ENCODE results near the gene AKAP13. TPM values are rescaled to one million over a fixed set of nuclear protein-coding genes. Genes with fewer than 3 reads are reported as not detected.

The AKAP13 gene
- total and polyA plus RNA-seq, 2 of the 8 experiments (the other 6 are each of a cell fraction or from before 2014, with no cell fraction given): 14.0 to 46.2 TPM

GRCh38 chr15:85618956-85619491 lies 238.6 kb downstream of the AKAP13 start:
- no peak overlapping the region for H2BK20ac ChIP-seq (ENCODE audit: low read length)
- H3K23ac ChIP-seq (ENCODE audit: insufficient read length): no peak overlapping the region
- no peak overlapping the region for H3K9ac ChIP-seq (replicated peaks in 1 of 4; ENCODE audit: extremely low read depth in 1 of 4, low read depth in 3 of 4, low read length in 3 of 4)
- H3K4me2 ChIP-seq (ENCODE audit: insufficient read depth in 1 of 2, low read depth in 2 of 2, low read length in 2 of 2): peak overlapping the region; percentile 47 to 55
- no peak overlapping the region for H3K14ac ChIP-seq (ENCODE audit: insufficient read length)
- no peaks in the 10 kb centered on the region; the same call in none of the 2 replicates for H3K79me1 ChIP-seq (ENCODE audit: low read depth, low read length)
- no peak overlapping the region for H4K91ac ChIP-seq (replicated peaks; ENCODE audit: insufficient read length, low read length)
- H3K27ac ChIP-seq (ENCODE audit: low read depth, low read length): no peak overlapping the region
- no peaks in the 10 kb centered on the region for H3K23me2 ChIP-seq (ENCODE audit: low read depth, low read length)
- ChIA-PET CTCF (ENCODE audit: partially characterized antibody) (interaction anchor here (0.9 kb wide), 2 partner anchors 16 to 134 kb away, joined by 3 read pairs; no protein-coding TSS in a partner anchor), POLR2A (ENCODE audit: partially characterized antibody) (no interaction called here)
- peak overlapping the region in 2 of 4 experiments; percentile 16 to 27; a peak in 3 of 8 replicates for H3K4me3 ChIP-seq (ENCODE audit: extremely low read depth in 1 of 4, insufficient read depth in 2 of 4, low read depth in 3 of 4, low read length in 4 of 4)
- no peak overlapping the region for H2AK5ac ChIP-seq (ENCODE audit: low read depth, low read length)
- H4K20me1 ChIP-seq (replicated peaks in 1 of 2; ENCODE audit: control insufficient read depth in 1 of 2, insufficient read depth in 2 of 2, low read length in 2 of 2): peaks cover 0 to 2% of the 10 kb centered on the region in 2 experiments
- H3K4me1 ChIP-seq (replicated peaks in 1 of 4; ENCODE audit: control insufficient read depth in 3 of 4, insufficient read depth in 4 of 4, low read length in 3 of 4): peaks cover 7 to 17% (median 8%) of the 10 kb centered on the region in 4 experiments; a peak in 6 of 7 replicates
- no peak overlapping the region for H2BK120ac ChIP-seq (replicated peaks; ENCODE audit: low read depth, low read length)
- H2BK15ac ChIP-seq (ENCODE audit: low read length): no peak overlapping the region
- TF ChIP-seq RXRA (IDR thresholded peaks at IDR 0.05; ENCODE audit: insufficient read depth, low read depth, low read length) (no peak), EP300 (IDR thresholded peaks at IDR 0.05; ENCODE audit: borderline replicate concordance in 1 of 2, low read depth in 2 of 2, low read length in 2 of 2) (no peak), PHF8 (conservative IDR thresholded peaks at IDR 0.05; ENCODE audit: low read depth, low read length) (no peak)
- H3K56ac ChIP-seq (replicated peaks; ENCODE audit: insufficient read length, low read depth, low read length): no peak overlapping the region
- H4K8ac ChIP-seq (ENCODE audit: extremely low read depth, insufficient read depth, low read length): no peak overlapping the region
- no peaks in the 10 kb centered on the region for H3K79me2 ChIP-seq (ENCODE audit: control insufficient read depth in 1 of 2, insufficient read depth in 2 of 2, low read length in 2 of 2)
- no peak for DNase-seq (ENCODE audit: low read depth in 1 of 2, low spot score in 2 of 2)
- no peaks in the 10 kb centered on the region for H3K27me3 ChIP-seq (replicated peaks in 1 of 4; ENCODE audit: control insufficient read depth in 3 of 4, extremely low read depth in 1 of 4, insufficient read depth in 3 of 4, low read length in 3 of 4)
- 14% methylated on average over 8 of the region's 8 CpGs; no CpG with 5 or more reads in 1 of the 2 experiments for WGBS, 2 experiments (ENCODE audit: extremely low coverage in 1 of 2, insufficient coverage in 1 of 2, insufficient read length in 1 of 2, insufficient replicate concordance in 2 of 2, low coverage in 1 of 2, low lambda C conversion rate in 2 of 2, missing lambda C conversion rate in 1 of 2)
- no peak overlapping the region for H3K4ac ChIP-seq (replicated peaks; ENCODE audit: insufficient read length, low read depth, low read length)
- H4K5ac ChIP-seq (ENCODE audit: insufficient read length, low read depth, low read length): no peak overlapping the region
- no peak overlapping the region for H2BK12ac ChIP-seq (ENCODE audit: low read depth, low read length)
- H2AFZ ChIP-seq (ENCODE audit: low read length): no peak overlapping the region
- H3K9me3 ChIP-seq (ENCODE audit: insufficient read depth in 2 of 2, low read depth in 1 of 2, low read length in 1 of 2): no peaks in the 10 kb centered on the region
- H3K36me3 ChIP-seq (ENCODE audit: control insufficient read depth in 2 of 4, insufficient read depth in 4 of 4, low read length in 3 of 4): no peaks in the 10 kb centered on the region
- H3K18ac ChIP-seq (ENCODE audit: extremely low read depth, low read length): no peak overlapping the region
- H2BK5ac ChIP-seq (ENCODE audit: low read depth, low read length): no peak overlapping the region
- no peak for FAIRE-seq

Data from H1 (cell line).